Liver (tissue), 3 donors: ENCODE results near the gene PTGIS.

Experiments
- EGR1 ChIP-seq, 2 donors: IDR thresholded peaks; 2 replicates each; pipeline ENCODE4 v1.6.1; 2016 to 2018; ENCODE audit warnings: antibody characterized with exemption in 2 of 2, low read depth in 2 of 2
- FOXA1 ChIP-seq: IDR thresholded peaks from 2 replicates; pipeline ENCODE4 v1.6.1; 2016; ENCODE audit warnings: antibody characterized with exemption
- GABPA ChIP-seq, 2 donors: IDR thresholded peaks in 1 of 2; conservative IDR thresholded peaks in 1 of 2; 2 replicates each; pipeline ENCODE4 v1.6.1; 2016; ENCODE audit warnings: antibody characterized with exemption in 2 of 2, mild to moderate bottlenecking in 1 of 2, moderate library complexity in 1 of 2
- HNF4G ChIP-seq: IDR thresholded peaks from 2 replicates; pipeline ENCODE4 v1.6.1; 2016; ENCODE audit warnings: antibody characterized with exemption
- JUND ChIP-seq, 2 donors: IDR thresholded peaks; 2 replicates each; pipeline ENCODE4 v1.6.1; 2016; ENCODE audit warnings: antibody characterized with exemption in 2 of 2
- RAD21 ChIP-seq, 2 donors: IDR thresholded peaks; 2 replicates each; pipeline ENCODE4 v1.6.1; 2016; ENCODE audit warnings: antibody characterized with exemption in 2 of 2, mild to moderate bottlenecking in 2 of 2
- RXRA ChIP-seq, 2 donors: IDR thresholded peaks; 2 replicates each; pipeline ENCODE4 v1.6.1; 2017 to 2018; ENCODE audit warnings: antibody characterized with exemption in 2 of 2, mild to moderate bottlenecking in 1 of 2
- SP1 ChIP-seq: IDR thresholded peaks from 2 replicates; pipeline ENCODE4 v1.6.1; 2018; ENCODE audit warnings: antibody characterized with exemption, mild to moderate bottlenecking
- TAF1 ChIP-seq: conservative IDR thresholded peaks from 2 replicates; pipeline ENCODE4 v1.6.1; 2016; ENCODE audit warnings: antibody characterized with exemption, mild to moderate bottlenecking
- YY1 ChIP-seq: IDR thresholded peaks from 2 replicates; pipeline ENCODE4 v1.6.1; 2016; ENCODE audit warnings: antibody characterized with exemption, mild to moderate bottlenecking
- TF ChIP-seq, protein P1 (sequence below): IDR thresholded peaks from 2 replicates; pipeline ENCODE4 v1.6.1; 2016; ENCODE audit warnings: antibody characterized with exemption, mild to moderate bottlenecking
- TF ChIP-seq, protein P2 (sequence below): fragments of 150-350 bp; IDR thresholded peaks from 2 replicates; pipeline ENCODE4 v1.5.1; 2017; ENCODE audit warnings: improper control_type of control experiment, low read depth, low read length; ENCODE audit not compliant: missing input control
- TF ChIP-seq, protein P3 (sequence below): IDR thresholded peaks from 2 replicates; pipeline ENCODE4 v1.6.1; 2016; ENCODE audit warnings: antibody characterized with exemption
- TF ChIP-seq, protein P4 (sequence below): IDR thresholded peaks from 2 replicates; pipeline ENCODE4 v1.6.1; 2016; ENCODE audit warnings: antibody characterized with exemption
- donor health status: healthy.
- donor health status: healthy.

DNA sequence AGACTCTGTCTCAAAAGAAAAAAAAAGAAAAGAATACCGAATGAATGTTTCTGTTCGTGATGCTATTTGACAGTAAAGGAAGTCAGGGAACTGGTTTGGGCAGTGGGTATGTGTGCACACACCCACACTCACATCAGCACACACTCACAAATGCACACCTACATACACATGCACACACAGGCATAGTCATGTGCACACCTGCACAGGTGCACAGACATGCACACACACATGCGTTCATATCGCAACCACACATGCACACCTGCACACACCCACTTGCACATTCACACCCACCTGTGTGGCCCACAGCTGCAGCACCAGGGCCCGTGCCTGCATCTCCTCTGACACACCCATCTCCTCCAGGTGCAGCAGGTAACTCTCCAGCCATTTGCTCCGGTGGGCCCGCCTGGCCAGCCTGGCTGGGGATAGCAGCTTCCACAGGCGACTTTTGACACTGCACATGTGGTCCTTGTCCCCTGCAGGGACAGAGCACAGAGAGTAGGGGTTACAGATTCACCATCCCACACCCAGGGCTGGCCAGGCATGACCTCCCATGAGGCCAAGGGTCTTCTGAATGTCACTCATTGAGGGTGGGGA, 44.1 kb downstream of the PTGIS start:
- TF ChIP-seq, protein P1, sequence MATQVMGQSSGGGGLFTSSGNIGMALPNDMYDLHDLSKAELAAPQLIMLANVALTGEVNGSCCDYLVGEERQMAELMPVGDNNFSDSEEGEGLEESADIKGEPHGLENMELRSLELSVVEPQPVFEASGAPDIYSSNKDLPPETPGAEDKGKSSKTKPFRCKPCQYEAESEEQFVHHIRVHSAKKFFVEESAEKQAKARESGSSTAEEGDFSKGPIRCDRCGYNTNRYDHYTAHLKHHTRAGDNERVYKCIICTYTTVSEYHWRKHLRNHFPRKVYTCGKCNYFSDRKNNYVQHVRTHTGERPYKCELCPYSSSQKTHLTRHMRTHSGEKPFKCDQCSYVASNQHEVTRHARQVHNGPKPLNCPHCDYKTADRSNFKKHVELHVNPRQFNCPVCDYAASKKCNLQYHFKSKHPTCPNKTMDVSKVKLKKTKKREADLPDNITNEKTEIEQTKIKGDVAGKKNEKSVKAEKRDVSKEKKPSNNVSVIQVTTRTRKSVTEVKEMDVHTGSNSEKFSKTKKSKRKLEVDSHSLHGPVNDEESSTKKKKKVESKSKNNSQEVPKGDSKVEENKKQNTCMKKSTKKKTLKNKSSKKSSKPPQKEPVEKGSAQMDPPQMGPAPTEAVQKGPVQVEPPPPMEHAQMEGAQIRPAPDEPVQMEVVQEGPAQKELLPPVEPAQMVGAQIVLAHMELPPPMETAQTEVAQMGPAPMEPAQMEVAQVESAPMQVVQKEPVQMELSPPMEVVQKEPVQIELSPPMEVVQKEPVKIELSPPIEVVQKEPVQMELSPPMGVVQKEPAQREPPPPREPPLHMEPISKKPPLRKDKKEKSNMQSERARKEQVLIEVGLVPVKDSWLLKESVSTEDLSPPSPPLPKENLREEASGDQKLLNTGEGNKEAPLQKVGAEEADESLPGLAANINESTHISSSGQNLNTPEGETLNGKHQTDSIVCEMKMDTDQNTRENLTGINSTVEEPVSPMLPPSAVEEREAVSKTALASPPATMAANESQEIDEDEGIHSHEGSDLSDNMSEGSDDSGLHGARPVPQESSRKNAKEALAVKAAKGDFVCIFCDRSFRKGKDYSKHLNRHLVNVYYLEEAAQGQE: no peak
- TF ChIP-seq, protein P2, sequence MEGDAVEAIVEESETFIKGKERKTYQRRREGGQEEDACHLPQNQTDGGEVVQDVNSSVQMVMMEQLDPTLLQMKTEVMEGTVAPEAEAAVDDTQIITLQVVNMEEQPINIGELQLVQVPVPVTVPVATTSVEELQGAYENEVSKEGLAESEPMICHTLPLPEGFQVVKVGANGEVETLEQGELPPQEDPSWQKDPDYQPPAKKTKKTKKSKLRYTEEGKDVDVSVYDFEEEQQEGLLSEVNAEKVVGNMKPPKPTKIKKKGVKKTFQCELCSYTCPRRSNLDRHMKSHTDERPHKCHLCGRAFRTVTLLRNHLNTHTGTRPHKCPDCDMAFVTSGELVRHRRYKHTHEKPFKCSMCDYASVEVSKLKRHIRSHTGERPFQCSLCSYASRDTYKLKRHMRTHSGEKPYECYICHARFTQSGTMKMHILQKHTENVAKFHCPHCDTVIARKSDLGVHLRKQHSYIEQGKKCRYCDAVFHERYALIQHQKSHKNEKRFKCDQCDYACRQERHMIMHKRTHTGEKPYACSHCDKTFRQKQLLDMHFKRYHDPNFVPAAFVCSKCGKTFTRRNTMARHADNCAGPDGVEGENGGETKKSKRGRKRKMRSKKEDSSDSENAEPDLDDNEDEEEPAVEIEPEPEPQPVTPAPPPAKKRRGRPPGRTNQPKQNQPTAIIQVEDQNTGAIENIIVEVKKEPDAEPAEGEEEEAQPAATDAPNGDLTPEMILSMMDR: no peak
- no peak for TF ChIP-seq RAD21 (IDR thresholded peaks at IDR 0.05)
- no peak for TF ChIP-seq YY1
- no peak for TF ChIP-seq EGR1 (IDR thresholded peaks at IDR 0.05; ENCODE audit: low read depth in 2 of 2)
- no peak for TF ChIP-seq SP1
- TF ChIP-seq FOXA1: no peak
- TF ChIP-seq TAF1: no peak
- no peak for TF ChIP-seq HNF4G
- TF ChIP-seq, protein P3, sequence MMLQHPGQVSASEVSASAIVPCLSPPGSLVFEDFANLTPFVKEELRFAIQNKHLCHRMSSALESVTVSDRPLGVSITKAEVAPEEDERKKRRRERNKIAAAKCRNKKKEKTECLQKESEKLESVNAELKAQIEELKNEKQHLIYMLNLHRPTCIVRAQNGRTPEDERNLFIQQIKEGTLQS: no peak
- TF ChIP-seq JUND (IDR thresholded peaks at IDR 0.05): no peak
- no peak for TF ChIP-seq RXRA (IDR thresholded peaks at IDR 0.05)
- TF ChIP-seq GABPA (IDR thresholded peaks at IDR 0.05 in 1 of 2, conservative IDR thresholded peaks at IDR 0.05 in 1 of 2): no peak
- TF ChIP-seq, protein P4, sequence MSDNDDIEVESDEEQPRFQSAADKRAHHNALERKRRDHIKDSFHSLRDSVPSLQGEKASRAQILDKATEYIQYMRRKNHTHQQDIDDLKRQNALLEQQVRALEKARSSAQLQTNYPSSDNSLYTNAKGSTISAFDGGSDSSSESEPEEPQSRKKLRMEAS: no peak
